Measurements from ENCODE around the gene TMEM208. TPM values are rescaled to one million over a fixed set of nuclear protein-coding genes. Genes with fewer than 3 reads are reported as not detected.
A peak's percentile ranks its signal among the peaks of the same experiment; 100 is the strongest.

TMEM208 gene
- total RNA-seq, 1 donor from 2014 or later, result 19.7 TPM

DNA sequence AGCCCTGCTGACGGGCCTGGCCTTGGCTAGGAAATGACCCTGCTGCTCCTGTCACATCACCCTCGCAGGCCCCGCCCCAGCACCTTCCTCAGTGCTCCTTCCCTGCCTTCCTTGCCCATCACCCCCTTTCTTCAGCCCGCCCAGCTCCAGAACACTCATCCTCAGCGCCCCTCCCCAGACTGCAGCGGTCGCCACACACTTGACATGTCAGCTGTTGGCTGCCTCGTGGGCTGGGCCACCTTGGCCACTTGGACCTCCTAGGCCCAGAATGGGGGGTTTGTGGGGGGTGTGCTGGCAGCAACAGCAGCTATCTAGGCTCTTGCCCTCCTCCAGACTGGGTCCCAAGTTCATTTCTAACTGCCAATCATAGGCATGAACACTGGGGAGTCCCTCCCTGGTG, 17.4 kb upstream of the TMEM208 start:
- DNase-seq, result no peak

DNA sequence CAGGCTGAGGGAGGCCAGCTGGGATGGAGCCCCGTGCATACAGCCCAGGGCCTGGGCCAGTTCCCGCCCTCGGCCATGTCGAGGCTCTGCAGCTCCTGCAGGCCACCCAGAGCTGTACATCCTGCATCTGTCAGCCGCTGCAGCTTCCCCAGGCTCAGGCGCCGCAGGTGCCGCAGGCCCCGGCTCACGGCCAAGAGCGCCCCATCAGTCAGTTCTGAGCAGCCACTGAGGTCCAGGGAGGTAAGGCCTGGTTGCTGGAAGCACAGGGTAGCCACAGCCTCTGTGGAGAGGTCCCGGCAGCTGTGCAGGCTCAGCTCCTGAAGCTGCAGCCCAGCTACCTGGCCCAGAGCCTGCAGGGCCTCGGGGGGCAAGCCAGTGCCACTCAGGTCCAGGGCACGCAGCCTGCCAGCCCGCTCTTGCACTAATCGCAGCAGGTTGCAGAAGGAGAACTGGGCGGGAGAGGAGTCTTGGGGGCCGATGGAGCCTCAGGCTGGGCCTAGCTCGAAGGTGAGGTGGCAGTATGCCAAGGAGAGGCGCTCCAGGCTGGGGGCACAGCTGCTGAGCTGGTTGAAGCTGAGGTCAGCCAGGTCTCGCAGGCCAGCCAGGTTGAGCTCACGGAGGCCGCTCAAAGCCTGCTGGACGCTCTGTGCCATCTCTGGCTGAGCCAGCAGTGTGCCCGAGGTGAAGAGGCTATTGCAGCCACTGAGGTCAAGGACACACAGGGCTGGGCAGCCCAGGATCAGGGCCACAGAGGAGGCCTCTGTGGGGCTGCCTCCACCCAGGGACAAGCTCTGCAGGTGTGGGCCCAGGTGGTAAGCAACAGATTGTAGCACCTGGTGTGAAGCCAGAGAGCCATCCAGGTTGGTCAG, 16.6 kb upstream of the TMEM208 start:
- no peak for DNase-seq

DNA sequence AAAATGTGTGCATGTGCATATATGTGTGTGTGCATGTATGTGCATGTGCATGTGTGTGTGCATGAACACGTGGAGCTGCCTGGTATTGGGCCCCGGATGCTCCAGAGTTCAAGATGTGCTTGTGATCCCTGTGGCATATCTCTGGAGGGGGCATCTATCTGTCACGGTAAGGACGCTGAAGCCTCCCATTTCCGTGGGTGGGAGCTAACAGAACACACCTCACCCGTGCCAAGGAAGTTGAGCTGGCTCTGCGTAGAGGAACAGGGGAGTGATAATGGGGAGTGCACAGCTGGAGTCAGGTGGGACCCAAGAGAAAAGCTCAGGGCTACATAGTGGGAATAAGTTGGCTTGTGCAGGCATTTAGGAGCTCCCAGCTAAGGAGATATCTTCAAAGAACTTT, 15.3 kb upstream of the TMEM208 start:
- DNase-seq, result no peak

DNA sequence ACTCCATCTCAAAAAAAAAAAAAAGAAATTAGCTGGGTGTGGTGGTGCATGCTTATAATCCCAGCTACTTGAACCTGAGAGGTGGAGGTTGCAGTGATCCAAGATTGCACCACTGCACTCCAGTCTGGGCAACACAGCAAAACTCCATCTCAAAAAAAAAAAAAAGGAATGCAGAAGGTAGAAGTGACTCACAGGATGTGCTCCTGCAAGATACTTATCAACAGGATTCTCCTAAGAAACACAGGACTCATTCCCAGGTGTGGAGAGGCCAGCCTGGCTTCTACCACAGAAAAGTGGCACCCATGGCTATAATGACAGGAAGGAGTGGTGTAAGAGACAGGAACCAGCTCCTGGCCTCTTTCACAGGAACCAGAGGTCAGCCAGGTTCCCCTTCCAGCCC, 14.2 kb upstream of the TMEM208 start:
- no peak for DNase-seq

DNA sequence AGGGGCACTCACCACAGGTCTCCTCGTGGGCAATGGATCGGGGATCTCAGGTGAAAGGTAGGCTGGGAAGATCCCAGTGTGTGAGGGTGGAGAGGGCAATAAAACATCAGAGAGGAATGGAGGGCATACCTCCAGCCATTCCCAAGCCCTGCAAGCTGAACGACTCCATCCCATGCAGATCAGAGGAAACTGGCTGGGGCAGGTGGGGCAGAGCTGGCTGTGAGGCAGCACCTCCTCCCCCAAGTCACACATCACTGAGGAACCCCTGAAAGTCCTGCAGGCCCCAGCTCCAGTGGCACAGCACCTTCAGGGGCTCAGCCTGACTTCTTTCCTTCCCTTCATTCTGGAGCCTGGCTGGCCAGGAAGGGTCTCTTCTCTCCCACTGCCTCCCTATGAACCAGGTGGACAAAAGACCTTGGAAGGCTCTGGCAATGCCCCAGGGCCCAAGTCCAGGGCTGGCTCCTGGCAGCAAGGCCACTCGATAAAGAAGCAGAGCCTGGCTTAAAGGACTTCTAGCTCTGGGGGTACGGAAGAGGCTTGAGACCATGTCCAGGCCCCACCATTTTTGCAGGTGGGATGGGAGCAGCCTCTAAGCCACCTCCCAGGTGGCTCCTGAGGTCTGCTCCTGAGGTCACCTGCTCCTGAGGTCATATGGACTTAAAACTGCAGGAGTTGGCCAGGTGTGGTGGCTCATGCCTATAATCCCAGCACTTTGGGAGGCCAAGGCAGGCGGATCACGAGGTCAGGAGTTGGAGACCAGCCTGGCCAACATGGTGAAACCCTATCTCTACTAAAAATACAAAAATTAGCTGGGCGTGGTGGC, 13.5 kb upstream of the TMEM208 start:
- no peak for DNase-seq

DNA sequence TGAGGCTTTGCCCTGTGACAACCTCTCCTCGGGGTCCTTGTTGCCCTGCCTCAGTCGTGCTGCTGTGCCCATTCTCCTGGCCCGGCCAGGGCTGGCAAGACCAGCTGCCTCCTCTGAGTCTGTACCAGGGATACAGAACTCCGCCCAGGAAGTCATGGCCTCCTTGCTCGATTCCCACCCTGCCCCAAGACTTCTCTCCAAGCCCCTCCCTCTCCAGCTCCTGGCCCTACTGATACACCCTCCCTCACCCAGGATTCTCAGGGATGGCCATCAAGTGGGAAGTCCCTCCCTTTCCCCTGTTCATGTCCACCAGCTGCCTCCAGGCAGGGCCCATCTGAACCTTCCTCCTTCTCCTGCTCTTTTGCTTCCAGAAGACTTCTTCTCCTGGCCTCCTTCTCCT, 11.2 kb upstream of the TMEM208 start:
- DNase-seq, result no peak

DNA sequence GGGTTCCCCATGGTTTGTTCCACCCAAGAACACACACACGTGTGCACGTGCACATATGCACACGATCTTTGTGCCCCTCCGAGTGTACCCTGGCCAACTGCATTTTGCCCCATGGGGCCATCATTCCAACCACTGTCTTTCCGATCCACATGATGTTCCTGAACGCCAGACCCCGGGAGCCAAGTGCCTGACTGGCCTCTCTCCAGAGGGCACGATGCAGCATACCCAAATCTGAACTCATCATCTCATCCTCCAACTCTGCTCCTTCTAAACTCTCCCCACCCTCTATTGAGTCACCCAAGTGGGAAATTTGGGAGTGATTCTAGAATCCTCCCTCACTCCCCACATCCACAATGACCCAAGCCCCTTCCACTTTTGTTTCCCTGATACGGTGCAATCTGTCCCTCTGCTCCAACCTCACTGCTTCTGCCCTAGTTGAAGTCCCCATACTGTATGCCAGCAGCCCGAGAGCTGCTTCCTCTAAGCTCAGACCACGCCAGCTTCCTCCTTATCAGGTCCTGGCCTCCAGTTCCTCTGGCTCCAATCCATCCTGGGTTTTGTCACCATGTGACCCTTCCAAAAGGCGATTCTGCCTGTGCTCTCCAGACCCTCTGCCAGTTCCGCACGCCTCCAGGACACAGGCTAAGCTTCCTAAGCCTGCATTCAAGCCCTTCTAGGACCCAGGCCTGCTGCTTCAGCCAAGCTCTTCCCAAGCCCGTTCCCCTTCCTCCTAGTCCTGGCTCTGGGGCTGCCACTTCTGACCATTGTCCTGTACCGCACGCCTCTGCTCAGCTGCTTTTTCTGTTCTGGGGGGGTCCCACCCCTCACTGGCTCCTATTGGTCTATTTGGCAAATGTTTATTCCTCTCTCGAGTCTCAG, 10.1 kb upstream of the TMEM208 start:
- no peak for DNase-seq

DNA sequence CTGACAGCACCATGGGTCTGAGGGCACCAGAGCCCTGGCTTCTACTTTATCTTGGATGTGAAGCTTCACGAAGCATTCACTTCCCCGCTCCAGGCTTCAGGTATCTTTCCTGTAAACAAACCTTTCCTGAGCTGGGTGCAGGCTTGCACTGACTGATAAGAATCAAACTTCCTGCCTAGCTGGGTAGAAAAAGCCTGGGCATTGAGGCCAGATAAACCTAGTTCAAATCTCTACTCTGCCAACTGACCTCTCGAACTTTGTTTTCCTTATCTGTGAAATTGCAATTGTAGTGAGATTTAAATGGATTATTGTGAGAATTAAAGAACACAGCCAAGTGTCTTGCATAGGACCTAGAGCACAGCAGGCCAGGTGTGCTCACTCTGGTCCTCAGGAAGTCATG, 2.9 kb upstream of the TMEM208 start:
- no peak for DNase-seq

DNA sequence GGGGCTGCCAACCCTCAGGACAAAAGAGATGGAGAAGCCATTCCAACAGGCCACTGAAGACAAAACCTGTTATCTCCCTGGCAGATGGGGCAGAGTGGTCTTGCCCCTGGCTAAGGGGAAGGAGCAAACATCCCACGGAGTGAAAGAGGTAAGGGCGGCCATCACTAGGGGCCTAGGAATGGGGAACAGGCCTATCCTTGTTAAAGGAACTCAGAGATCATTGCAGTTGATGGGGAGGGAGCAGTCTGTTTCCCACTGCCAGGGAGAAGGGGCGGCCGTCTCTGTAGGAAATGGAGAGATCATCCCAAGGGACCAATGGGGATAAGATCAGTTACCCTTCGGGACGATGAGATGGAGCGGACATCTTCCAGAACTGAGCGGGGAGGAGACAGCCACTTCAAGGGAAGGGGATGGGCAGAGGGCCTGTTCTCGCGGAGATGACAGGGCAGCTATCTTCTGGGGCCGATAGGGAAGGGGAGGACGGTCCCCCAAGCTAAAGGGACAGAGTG, 581 bp upstream of the TMEM208 start:
- DNase-seq, result no peak

DNA sequence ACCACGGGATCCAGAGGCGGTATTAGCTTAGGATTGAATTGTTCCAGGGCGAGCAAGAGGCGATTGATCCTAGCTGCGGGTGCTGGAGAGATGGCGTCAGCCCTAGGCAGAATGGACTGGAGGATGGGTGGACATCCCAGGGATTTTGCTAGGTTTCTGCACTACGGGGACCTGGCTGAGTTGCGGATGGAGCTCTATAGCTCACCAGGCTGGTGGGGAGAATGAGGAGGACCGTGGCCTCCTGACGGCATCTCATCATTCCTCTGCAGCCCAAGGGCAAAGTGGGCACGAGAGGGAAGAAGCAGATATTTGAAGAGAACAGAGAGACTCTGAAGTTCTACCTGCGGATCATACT, 614 bp downstream of the TMEM208 start:
- DNase-seq, result no peak

DNA sequence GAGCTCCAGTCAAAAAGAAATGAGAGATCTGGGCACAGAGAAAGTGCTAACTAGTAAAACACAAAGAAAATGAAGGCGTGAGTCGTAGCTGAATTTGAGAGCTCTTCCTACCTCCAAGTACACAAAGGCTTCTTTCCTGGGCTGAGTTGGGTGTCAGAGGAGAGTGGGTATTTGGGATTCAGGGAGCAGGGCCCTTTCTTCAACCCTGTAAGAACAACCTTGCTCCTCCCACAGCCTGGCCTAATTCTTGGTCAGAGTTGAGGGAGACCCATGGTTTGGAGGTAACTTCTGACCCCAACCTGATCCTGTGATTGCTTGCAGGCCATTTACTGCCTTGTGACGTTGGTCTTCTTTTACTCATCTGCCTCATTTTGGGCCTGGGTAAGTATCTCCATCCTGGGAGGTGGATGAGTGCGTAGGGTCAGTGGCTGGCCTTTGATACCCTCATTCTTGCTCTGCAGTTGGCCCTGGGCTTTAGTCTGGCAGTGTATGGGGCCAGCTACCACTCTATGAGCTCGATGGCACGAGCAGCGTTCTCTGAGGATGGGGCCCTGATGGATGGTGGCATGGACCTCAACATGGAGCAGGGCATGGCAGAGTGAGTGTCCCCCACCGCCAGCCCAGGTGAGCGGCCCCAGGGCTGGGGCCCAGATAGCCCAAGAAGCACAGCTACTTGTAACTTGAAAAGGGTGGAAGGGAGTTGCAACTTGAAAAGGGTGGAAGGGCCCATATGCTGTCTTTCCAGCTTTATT, 1.3 kb downstream of the TMEM208 start:
- no peak for DNase-seq

DNA sequence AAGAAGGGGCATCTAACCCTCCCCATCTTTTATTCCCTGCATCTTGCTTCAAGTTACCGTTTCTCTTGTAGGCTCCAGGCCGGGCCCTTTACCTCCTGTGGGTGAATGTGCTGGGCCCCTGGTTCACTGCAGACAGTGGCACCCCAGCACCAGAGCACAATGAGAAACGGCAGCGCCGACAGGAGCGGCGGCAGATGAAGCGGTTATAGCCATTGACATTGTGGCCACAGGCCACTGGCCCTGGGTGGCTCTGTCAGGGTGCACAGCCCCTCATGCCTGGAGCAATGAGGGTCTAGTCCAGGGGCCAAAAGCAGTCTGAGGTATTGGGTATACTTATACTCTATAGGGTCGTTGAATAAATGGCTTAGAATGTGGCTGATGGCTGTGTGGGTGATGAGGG, 2.0 kb downstream of the TMEM208 start:
- no peak for DNase-seq

DNA sequence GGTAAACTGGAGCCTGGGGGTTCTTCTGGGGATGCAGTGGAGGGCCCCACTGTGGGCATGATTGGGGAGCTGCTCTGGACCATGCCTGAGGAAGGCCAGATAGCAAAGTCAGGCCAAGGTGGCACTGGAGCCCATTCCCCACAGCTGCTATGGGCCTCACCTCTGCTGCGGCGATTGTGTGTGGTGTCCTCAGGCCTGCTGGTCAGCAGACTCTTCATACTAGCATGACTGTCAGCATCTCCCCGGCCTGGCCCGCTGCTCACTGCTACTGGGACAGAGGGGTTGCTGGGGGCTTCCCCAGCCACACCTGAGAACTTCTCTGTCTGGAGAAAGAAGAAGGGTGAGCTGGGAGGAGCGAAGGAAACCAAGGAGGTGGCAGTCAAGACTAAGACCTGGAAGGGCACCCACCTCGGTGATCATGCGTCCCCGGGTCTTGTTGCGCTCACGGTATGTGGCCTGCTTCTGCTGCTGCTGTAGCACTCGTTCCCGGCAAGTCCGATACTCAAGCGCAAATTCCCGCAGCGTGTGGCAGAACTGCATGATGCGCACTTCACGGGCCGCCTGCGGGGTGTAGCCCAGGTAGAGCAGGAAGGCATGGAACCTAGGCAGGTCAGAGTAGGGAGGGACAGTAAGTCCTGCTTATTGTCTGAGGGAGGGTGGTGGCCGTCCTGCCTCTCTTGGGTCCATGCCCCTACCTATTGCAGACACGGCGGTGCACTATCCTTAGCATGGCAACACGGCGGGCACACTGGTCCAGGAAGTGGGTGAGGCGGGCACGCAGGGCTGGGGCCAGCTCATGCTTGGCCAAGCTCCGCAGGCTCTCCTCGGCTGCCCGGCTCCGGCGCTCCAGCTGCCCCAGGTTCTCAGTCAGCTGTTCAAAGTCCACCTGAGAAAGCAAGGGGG, 3.2 kb downstream of the TMEM208 start:
- no peak for DNase-seq

DNA sequence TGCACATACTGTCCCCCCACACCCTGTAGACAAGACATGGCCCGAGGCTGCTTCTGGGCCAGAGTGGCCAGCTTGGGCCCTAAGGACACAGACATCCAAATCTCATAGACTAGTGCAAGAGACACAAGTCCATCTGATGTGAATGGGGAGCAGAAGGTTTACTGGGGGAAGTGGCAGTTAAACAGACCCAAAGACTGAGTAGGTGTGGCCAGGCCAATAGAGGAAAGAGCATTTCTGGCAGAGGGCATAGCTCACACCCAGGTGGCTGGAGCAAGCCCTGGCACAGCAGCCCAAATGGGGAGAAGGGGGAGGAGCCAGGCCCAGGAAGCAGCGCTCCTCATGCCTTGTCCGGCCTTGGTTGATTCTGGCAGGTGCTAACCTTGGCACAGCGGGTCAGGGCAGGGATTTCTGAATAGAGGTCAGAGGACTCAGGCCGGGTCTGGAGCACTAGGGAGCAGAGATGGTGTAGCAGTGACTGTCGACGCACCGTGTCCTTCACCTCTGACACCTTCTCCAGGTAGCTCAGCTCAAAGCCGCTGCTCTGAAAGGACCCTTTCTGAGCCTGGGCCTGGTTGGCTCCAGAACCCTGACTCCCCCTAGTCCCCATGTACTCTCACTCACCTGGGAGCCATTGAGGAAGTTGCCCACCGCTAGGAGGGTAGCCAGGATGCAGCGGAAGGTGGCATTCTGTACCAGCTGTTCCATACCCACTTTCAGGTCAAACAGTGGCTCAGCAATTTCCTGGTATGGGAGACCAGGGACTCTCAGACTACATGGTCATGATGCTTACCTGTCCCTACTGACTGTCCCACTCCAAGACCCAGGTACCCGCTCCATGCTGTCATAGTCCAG, 4.1 kb downstream of the TMEM208 start:
- no peak for DNase-seq

DNA sequence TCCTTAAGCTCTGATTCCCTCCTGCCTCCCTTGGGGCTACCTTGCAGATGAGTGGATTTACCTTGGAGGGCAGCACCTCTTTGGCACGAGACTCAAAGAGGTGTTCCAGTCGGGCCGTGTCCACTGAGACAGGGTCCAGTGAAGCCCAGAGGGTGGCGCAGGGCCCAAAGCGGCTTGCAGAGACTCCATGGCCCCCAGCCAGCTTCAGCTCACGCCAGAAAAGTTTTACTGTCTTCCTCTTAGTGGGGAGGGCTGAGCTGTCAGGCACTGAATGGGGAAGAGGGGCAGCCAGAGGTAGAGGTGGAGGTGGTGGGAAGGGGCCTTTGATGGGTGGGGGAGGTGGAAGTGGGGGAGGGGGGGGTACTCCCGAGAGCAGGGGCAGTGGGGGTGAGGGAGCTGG, 6.7 kb downstream of the TMEM208 start:
- DNase-seq, result no peak

DNA sequence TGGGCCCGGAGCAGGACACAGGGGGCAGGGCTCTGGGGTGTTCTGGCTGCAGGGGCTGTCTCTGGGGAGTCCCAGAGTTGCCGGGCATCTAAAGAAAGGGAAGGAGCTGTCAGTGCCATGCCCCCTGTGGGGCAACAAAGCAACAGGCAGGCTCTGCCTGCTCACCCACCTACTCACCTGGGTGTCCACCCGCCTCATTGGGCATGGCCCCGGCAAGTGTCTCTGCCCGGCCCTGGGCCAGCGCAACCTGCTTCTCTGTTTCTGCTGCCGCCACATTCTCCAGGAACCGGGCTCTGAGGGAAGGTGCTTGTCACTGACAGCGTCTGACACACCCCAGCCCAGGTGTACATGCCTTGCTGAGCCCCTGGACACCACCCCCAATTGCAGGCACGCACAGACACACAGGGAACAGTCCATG, 7.3 kb downstream of the TMEM208 start:
- DNase-seq, result no peak

DNA sequence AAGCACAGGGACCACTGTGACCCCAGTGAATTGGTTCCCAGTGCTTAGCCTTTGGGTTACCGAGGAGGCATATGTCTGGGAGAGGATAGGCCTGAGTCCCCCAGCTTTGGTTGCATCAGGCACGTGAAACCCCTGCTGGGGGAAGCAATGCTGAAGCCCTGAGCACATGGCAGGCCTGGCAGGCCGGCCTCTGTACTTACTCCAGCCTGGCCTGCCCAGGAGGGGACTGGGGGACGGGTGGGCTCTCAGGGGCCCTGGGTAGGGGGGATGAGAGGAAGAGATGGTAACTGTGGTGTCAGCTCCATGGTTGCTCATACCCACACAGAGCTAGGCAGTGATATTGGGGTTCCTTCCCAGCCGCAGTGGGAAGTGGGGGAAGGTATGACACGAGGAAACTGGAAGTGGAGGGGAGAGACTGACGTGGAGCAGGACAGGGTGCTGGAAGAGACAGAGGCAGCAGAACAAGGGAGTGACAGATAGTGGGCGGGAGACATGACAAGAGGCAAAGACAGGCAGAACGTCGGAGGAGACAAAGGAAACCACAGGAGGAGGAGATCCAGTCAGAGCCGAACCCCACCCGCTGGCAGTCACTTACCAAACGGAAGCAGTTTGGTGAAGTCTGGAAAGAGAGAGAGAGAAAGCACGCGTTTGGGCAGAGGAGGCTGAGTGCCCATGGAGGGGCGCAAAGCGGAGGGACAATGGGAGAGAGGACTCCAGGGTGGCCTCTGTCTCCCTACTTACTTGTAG, 9.1 kb downstream of the TMEM208 start:
- DNase-seq, result no peak

DNA sequence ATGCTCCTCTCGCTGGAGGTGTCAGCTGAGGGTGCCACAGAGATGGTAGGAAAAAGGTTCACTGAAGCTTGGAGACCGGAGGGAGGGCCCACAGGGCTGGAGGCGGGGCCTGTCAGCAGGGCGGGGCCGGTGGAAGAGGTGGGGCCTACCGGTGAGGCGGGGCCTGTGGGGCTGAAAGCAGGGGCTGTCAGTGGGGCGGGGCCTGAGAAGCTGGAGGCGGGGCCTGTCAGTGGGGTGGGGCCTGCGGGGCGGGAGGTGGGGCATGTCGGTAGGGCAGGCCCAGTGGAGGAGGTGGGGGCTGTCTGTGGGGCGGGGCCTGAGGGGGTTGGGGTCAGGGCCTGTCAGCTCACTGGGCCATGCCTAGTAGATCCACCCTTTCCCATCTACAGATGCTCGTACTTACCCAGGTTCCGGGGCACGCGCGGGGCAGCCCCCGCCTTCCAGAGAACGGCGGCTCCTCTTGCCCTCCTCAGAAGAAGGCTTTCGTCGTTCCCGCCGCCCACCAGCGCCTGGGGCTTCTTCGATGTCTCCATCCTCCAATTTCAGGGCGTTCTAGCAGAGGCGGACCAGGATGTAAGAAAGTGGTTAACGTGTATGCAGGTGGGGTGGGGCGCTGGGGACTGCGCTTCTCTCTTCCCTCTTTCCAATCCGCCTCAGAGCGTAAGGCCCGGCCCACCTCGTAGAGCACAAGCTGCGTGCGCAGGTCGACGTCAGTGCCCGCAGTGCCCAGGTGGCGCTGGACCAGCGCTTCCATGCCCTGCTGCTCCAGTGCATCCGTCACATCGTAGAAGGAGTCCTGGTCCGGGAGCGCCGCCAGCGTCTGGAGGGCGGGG, 9.8 kb downstream of the TMEM208 start:
- peak; percentile 14 for DNase-seq

All from tongue (tissue), 2 donors.